ENCODE results near the gene CHST2. TPM values are rescaled to one million over a fixed set of nuclear protein-coding genes. Genes with fewer than 3 reads are reported as not detected.
A peak's percentile ranks its signal among the peaks of the same experiment; 100 is the strongest.

The CHST2 gene
- total RNA-seq, 1 donor = 40.2 TPM

GRCh38 chr3:143089965-143090364 lies 29.6 kb upstream of the CHST2 start:
- no peak for DNase-seq (ENCODE audit: low read depth)
- no peak overlapping the region for H3K4me3 ChIP-seq (ENCODE audit: low read depth, low read length)
- TF ChIP-seq CTCF (IDR thresholded peaks at IDR 0.05; ENCODE audit: insufficient read depth, low read depth, low read length) = no peak

GRCh38 chr3:143090486-143090885 lies 29.1 kb upstream of the CHST2 start:
- no peak for DNase-seq (ENCODE audit: low read depth)

GRCh38 chr3:143090976-143091837 lies 28.4 kb upstream of the CHST2 start:
- no peak overlapping the region for H3K4me3 ChIP-seq (ENCODE audit: low read depth, low read length)
- no peak for TF ChIP-seq CTCF (IDR thresholded peaks at IDR 0.05; ENCODE audit: insufficient read depth, low read depth, low read length)
- DNase-seq (ENCODE audit: low read depth) = no peak

More at GRCh38 chr3:143090486-143090885, 29.1 kb upstream of the CHST2 start:
- H3K4me3 ChIP-seq (ENCODE audit: low read depth, low read length) = no peak overlapping the region
- no peak for TF ChIP-seq CTCF (IDR thresholded peaks at IDR 0.05; ENCODE audit: insufficient read depth, low read depth, low read length)

- no peak for TF ChIP-seq CTCF (IDR thresholded peaks at IDR 0.05; ENCODE audit: insufficient read depth, low read depth, low read length)
- no peak overlapping the region for H3K4me3 ChIP-seq (ENCODE audit: low read depth, low read length)
- no peak for DNase-seq (ENCODE audit: low read depth)
Measured at GRCh38 chr3:143092191-143092590, 27.4 kb upstream of the CHST2 start.

GRCh38 chr3:143095813-143096212 lies 23.8 kb upstream of the CHST2 start:
- no peak for DNase-seq (ENCODE audit: low read depth)
- no peak overlapping the region for H3K4me3 ChIP-seq (ENCODE audit: low read depth, low read length)
- TF ChIP-seq CTCF (IDR thresholded peaks at IDR 0.05; ENCODE audit: insufficient read depth, low read depth, low read length) = no peak

- DNase-seq (ENCODE audit: low read depth) = peak; percentile 73
- no peak overlapping the region for H3K4me3 ChIP-seq (ENCODE audit: low read depth, low read length)
- TF ChIP-seq CTCF (IDR thresholded peaks at IDR 0.05; ENCODE audit: insufficient read depth, low read depth, low read length) = no peak
Measured at GRCh38 chr3:143098032-143098764, 21.4 kb upstream of the CHST2 start.
